Endothelial cell of umbilical vein (primary cell): ENCODE measurements around the gene CYP27C1. TPM values are rescaled to one million over a fixed set of nuclear protein-coding genes. Genes with fewer than 3 reads are reported as not detected.

Experiments
- BruUV-seq: library from RNA; stranded (reverse); fragments of 400-500 nt; replicated peaks from 2 replicates; lab custom pipeline; 2021; lab: Mats Ljungman, UMichigan
- CTCF ChIA-PET: fragments of 300-600, 350-600 bp; sonication (Branson Sonifier 250); formaldehyde crosslinking; loops from one replicate; lab custom pipeline; 2021; ENCODE audit warnings: antibody characterized with exemption, inconsistent platforms; lab: Charles Lee
- POLR2A ChIA-PET: fragments of 300-600, 350-600 bp; sonication (Branson Sonifier 250); formaldehyde crosslinking; loops from one replicate; lab custom pipeline; 2021; ENCODE audit warnings: antibody characterized with exemption, inconsistent platforms; lab: Charles Lee
- DNase-seq: peaks from one replicate; pipeline ENCODE4 v3.0.0-alpha.2; 2011; ENCODE audit warnings: low read depth, low spot score
- FAIRE-seq: peaks from 2 replicates; lab custom pipeline; 2011; peaks lifted over from hg19 to GRCh38; lab: Jason Lieb, UNC
- H2AFZ ChIP-seq: 2 replicates; pipeline ENCODE4 v1.6.0; 2012; ENCODE audit warnings: low read depth, low read length, control low read depth, inconsistent platforms
- H3K27ac ChIP-seq: 2 replicates; pipeline ENCODE4 v1.5.1; 2011; ENCODE audit warnings: low read depth, mild to moderate bottlenecking, control low read depth, low read length, moderate library complexity; ENCODE audit not compliant: insufficient read depth
- H3K27me3 ChIP-seq, 2 experiments: 2 replicates each; pipeline versions ENCODE4 v1.6.0 to v1.6.1; 2011; ENCODE audit warnings: low read length in 2 of 2, mixed read lengths in 1 of 2; ENCODE audit not compliant: control insufficient read depth in 2 of 2, insufficient read depth in 2 of 2
- H3K36me3 ChIP-seq, 2 experiments: 2 replicates in 1 of 2; 3 replicates in 1 of 2; pipeline ENCODE4 v1.5.1; 2011; ENCODE audit warnings: low read length in 2 of 2, mild to moderate bottlenecking in 1 of 2, moderate library complexity in 1 of 2; ENCODE audit not compliant: control insufficient read depth in 2 of 2, insufficient read depth in 2 of 2; ENCODE audit errors: extremely low read depth in 1 of 2
- H3K4me1 ChIP-seq: 3 replicates; pipeline ENCODE4 v1.5.1; 2011; ENCODE audit warnings: mild to moderate bottlenecking, low read length; ENCODE audit not compliant: control insufficient read depth, insufficient read depth; ENCODE audit errors: extremely low read depth
- H3K4me2 ChIP-seq: 2 replicates; pipeline ENCODE4 v1.6.1; 2011; ENCODE audit warnings: low read length, control low read depth, mixed read lengths; ENCODE audit not compliant: insufficient read depth
- H3K4me3 ChIP-seq, 3 experiments: fragments of 200-600 bp in 1 of 3; sonication (generic), shearing (Covaris generic) in 1 of 3; replicated peaks in 1 of 3; 2 replicates each; pipeline ENCODE4 v1.5.1; 2011 to 2016; ENCODE audit warnings: control low read depth in 3 of 3, low read length in 3 of 3, mild to moderate bottlenecking in 2 of 3, inconsistent platforms in 1 of 3, low read depth in 1 of 3, moderate library complexity in 1 of 3; ENCODE audit not compliant: insufficient read depth in 1 of 3
- H3K79me2 ChIP-seq: 2 replicates; pipeline ENCODE4 v1.6.0; 2012; ENCODE audit warnings: low read length, inconsistent platforms; ENCODE audit not compliant: control insufficient read depth, insufficient read depth
- H3K9ac ChIP-seq: replicated peaks from 2 replicates; pipeline ENCODE3; 2011; ENCODE audit warnings: low read length, control low read depth; ENCODE audit not compliant: insufficient read depth; ENCODE audit errors: extremely low read depth
- H3K9me1 ChIP-seq: replicated peaks from 3 replicates; pipeline ENCODE4 v1.6.0; 2011; ENCODE audit warnings: mild to moderate bottlenecking, low read length; ENCODE audit not compliant: control insufficient read depth, insufficient read depth; ENCODE audit errors: extremely low read depth
- H3K9me3 ChIP-seq: replicated peaks from 2 replicates; pipeline ENCODE4 v1.5.1; 2012; ENCODE audit warnings: low read length, inconsistent platforms; ENCODE audit not compliant: control insufficient read depth, insufficient read depth
- H4K20me1 ChIP-seq: replicated peaks from 2 replicates; pipeline ENCODE3; 2011; ENCODE audit warnings: mild to moderate bottlenecking, low read length; ENCODE audit not compliant: control insufficient read depth, insufficient read depth; ENCODE audit errors: extremely low read depth
- EZH2 ChIP-seq: IDR thresholded peaks from 2 replicates; pipeline ENCODE4 v1.6.1; 2012; ENCODE audit warnings: borderline replicate concordance, low read depth, mild to moderate bottlenecking, moderate library complexity, low read length, inconsistent platforms; ENCODE audit not compliant: severe bottlenecking
- GATA2 ChIP-seq: IDR thresholded peaks from 2 replicates; pipeline ENCODE4 v1.7.0; 2011; ENCODE audit warnings: low read depth, mild to moderate bottlenecking, moderate library complexity, mixed read lengths, low read length; ENCODE audit not compliant: insufficient read length, insufficient read depth
- JUN ChIP-seq: IDR thresholded peaks from 2 replicates; pipeline ENCODE4 v1.6.1; 2011; ENCODE audit warnings: borderline replicate concordance, low read depth; ENCODE audit not compliant: insufficient read length, insufficient read depth
- MYC ChIP-seq: IDR thresholded peaks from one replicate; pipeline ENCODE4 v1.6.1; 2011; ENCODE audit warnings: mild to moderate bottlenecking, low read depth, low read length
- dilution Hi-C: fragments of 300-500 bp; cut with MboI; formaldehyde crosslinking; loops from one replicate; pipeline ENCODE4 v1.15.0; 2019; ENCODE audit warnings: low sequenced_read_pairs; ENCODE audit not compliant: extremely low pct_ligation_motif_present
- intact Hi-C: fragments of 100-400 bp; cut with micrococcal nuclease; formaldehyde crosslinking; loops from one replicate; pipeline ENCODE4 v1.10.0; 2022
- polyA plus RNA-seq, 4 experiments: library from polyadenylated mRNA; depleted of rRNA in 3 of 4; stranded (reverse) in 3 of 4; unstranded in 1 of 4; fragments of >200 nt; gene quantifications; 2 replicates each; pipeline versions ENCODE4 v1.2.1 to v1.2.3, GENCODE V29; 2011 to 2012; ENCODE audit warnings: missing spikeins in 1 of 4
- total RNA-seq: library from RNA; stranded (reverse); gene quantifications from 2 replicates; pipeline ENCODE4 v1.2.3, GENCODE V29; 2021
- TF ChIP-seq, protein P1 (sequence below), 2 donors: IDR thresholded peaks; 1 replicate in 1 of 2; 2 replicates in 1 of 2; pipeline ENCODE4 v1.5.1; 2011; ENCODE audit warnings: low read length in 2 of 2, mild to moderate bottlenecking in 2 of 2, moderate library complexity in 2 of 2, control low read depth in 1 of 2, inconsistent platforms in 1 of 2, low read depth in 1 of 2; ENCODE audit not compliant: insufficient read depth in 1 of 2; ENCODE audit errors: extremely low read depth in 1 of 2
- TF ChIP-seq, protein P2 (sequence below): IDR thresholded peaks from 2 replicates; pipeline ENCODE4 v1.6.1; 2011; ENCODE audit not compliant: insufficient read depth, insufficient read length

The CYP27C1 gene
- total and polyA plus RNA-seq, 2 donors (not counting 3 experiments of a cell fraction or from before 2014, with no cell fraction given), result not detected

DNA sequence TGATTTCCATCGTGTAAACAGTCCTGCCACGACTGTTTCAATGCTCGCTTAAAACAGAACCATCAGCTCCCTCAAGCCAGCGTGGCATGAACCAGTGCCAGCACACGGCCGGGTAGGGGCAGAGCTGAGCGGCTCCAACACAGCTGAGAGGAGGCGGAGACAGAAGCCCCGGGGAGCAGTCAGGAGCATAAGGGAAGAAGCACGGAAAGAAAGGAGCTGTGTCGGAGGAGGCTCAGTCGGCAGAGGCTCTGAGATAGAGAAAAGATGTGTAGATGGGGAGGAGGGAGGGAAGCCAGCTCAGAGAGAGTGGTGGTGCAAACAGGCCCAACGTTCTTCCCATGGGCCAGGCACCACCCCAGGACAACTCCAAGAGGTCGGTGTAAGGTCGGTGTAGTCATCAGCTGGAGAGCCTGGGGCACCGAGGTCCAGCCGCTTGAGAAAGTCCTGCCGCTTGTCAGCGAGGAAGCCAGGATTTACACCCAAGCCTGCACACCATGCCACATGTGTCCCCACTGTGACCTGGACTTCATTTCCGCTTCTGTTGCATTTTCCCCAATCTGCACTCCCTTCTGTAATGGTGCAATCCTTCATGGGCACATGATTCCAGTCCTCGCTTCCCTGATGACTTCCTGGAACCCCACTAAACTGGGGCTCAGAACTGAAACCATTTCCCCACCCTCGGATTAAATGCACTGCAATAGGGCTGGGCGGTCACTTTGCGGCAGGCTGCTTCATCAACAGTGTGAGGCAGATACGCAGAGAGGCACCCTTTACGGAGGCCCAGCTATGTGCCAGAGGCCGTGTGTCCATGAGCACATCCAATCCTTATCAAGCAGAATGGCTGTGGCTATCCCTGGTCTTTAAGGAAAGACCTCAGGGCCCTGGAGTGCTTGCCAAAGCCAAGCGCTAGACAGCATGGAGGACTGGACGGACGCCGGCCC lies 43.5 kb downstream of the CYP27C1 start:
- Histone ChIP-seq H3K9me1 (no peaks in the 10 kb centered on the region), H4K20me1 (no peaks in the 10 kb centered on the region), H3K79me2 (no peaks in the 10 kb centered on the region), H3K4me3 (no peak overlapping the region), H3K27ac (no peak overlapping the region), H3K36me3 (no peaks in the 10 kb centered on the region), H3K4me1 (no peaks in the 10 kb centered on the region), H3K27me3 (no peaks in the 10 kb centered on the region), H2AFZ (no peak overlapping the region), H3K4me2 (no peak overlapping the region), H3K9me3 (no peaks in the 10 kb centered on the region), H3K9ac (no peak overlapping the region)
- intact Hi-C loops, result no loop called here
- no TSS peak for BruUV-seq
- POLR2A ChIA-PET, result no interaction called here
- TF ChIP-seq GATA2 (no peak), MYC (no peak), EZH2 (no peak), JUN (no peak)
- TF ChIP-seq, protein P1, sequence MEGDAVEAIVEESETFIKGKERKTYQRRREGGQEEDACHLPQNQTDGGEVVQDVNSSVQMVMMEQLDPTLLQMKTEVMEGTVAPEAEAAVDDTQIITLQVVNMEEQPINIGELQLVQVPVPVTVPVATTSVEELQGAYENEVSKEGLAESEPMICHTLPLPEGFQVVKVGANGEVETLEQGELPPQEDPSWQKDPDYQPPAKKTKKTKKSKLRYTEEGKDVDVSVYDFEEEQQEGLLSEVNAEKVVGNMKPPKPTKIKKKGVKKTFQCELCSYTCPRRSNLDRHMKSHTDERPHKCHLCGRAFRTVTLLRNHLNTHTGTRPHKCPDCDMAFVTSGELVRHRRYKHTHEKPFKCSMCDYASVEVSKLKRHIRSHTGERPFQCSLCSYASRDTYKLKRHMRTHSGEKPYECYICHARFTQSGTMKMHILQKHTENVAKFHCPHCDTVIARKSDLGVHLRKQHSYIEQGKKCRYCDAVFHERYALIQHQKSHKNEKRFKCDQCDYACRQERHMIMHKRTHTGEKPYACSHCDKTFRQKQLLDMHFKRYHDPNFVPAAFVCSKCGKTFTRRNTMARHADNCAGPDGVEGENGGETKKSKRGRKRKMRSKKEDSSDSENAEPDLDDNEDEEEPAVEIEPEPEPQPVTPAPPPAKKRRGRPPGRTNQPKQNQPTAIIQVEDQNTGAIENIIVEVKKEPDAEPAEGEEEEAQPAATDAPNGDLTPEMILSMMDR (IDR thresholded peaks at IDR 0.05; ENCODE audit: extremely low read depth in 1 of 2, insufficient read depth in 1 of 2, low read depth in 1 of 2, low read length in 2 of 2), result no peak
- TF ChIP-seq, protein P2, sequence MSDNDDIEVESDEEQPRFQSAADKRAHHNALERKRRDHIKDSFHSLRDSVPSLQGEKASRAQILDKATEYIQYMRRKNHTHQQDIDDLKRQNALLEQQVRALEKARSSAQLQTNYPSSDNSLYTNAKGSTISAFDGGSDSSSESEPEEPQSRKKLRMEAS, result no peak
- FAIRE-seq (no peak), DNase-seq (no peak)
- CTCF ChIA-PET, result interaction anchor here (1.1 to 11.6 kb wide), 5 partner anchors 11 to 106 kb away, joined by 3 to 106 read pairs (median 4); no protein-coding TSS in a partner anchor
- dilution Hi-C loops, result no loop called here
